GM10266 (cell line): Measurements from ENCODE around the gene APLP2.

Experiments
- DNase-seq: peaks from one replicate; pipeline ENCODE4 v3.0.0; 2012; ENCODE audit errors: extremely low spot score
- CTCF ChIP-seq: IDR thresholded peaks from 2 replicates; pipeline ENCODE4 v1.5.1; 2012; ENCODE audit warnings: mild to moderate bottlenecking, low read depth; ENCODE audit not compliant: control insufficient read depth, insufficient read depth; ENCODE audit errors: missing control alignments

APLP2 gene

GRCh38 chr11:130097285-130097684, 27.6 kb downstream of the APLP2 start:
- DNase-seq: no peak
- TF ChIP-seq CTCF: no peak

DNA sequence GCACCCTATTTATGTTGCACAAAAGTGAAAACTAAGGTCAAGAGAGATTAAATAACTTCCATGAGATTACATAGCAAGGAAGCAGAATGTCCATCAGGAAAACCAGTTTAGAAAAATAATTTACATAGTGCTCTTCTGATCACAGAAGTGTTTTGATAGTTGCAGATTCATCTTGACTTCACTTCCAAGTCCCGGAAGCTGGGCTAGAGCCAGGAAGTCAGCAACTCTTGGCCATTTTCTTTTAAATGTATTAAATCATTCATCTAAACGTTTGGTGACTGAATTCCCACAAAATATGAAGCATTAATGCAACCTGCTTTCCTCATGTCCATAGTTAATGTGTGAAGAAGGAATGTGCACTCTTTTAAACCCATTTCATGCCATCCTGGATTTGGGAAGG, 29.7 kb downstream of the APLP2 start:
- no peak for TF ChIP-seq CTCF
- DNase-seq: no peak

GRCh38 chr11:130100381-130101095, 30.8 kb downstream of the APLP2 start:
- no peak for TF ChIP-seq CTCF
- no peak for DNase-seq

DNA sequence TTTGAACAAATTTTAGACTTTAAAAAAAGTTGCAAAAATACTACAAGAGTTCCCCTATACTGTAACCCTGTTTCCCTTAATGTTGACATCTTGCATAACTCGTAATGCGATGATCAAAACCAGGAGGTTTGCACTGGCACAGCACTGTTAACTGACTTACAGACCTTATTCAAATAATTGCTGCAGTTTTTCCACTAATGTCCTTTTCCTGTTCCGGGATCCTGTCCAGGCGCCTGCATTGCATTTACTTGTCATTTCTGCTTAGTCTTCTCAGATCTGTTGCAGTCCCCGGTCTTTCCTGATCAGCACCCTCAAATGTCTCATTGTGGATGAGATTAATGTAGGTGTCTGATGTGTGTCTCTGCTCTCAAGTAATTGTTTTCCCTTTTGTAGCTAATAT, 32.0 kb downstream of the APLP2 start:
- no peak for DNase-seq
- TF ChIP-seq CTCF: no peak

DNA sequence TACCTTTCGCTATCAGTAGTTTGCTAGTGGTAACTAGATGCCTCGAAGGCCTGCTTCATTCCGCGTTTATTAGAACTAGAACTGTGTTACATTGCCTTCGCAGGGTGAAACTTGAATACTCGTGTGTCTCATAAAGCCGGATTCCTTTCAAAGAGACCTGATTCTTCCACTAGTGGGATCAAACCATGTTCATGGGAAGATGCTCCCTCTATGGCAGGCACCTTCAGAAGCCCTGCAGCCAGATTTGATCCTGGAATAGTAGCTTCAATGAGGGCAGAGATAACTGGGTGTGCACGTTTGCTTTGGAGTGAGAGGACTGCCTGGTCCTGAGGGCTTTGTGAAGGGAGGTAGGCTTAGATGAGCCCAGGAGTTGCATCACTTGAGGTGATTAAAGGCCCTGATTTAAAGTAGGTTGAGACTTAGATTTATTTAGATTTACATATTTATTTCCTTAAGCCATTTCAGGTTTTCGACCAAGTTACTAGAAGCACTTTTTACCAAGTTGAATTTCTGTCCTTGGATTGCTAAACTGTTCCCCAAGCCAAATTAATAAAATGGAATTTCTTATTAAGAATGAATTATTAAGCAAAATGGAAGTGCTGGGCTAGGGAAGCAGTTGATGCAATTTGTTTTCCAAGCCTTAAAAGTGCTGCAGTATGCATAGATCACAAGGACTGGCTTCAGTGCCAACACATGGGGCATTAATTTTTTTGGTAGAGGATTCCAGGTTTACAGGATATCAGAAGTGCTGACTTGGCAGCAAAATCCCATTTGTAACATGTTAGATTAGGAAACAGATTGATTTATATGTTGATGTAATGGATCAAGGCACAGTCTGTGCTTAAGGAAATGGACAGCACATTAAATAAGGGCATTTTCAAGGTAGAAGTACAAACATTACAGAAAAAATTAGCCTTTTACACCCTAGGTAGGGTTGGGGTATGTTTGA, 32.9 kb downstream of the APLP2 start:
- no peak for DNase-seq
- no peak for TF ChIP-seq CTCF

GRCh38 chr11:130103296-130103814, 33.7 kb downstream of the APLP2 start:
- DNase-seq: no peak
- TF ChIP-seq CTCF: no peak
